IPS-18a (cell line): Measurements from ENCODE around the gene ZNF117.
"Not testable (repeated sequence)": the region's sequence is repeated elsewhere in the genome, so short reads cannot be mapped to it uniquely, and the experiment has no call there.

Experiments used
- H3K27ac ChIP-seq: one replicate; pipeline ENCODE4 v1.5.1; 2013; ENCODE audit warnings: low read length
- H3K27me3 ChIP-seq: one replicate; pipeline ENCODE4 v1.6.1; 2013; ENCODE audit warnings: mild to moderate bottlenecking, low read length; ENCODE audit not compliant: control insufficient read depth, insufficient read depth
- H3K36me3 ChIP-seq: one replicate; pipeline ENCODE4 v1.6.1; 2013; ENCODE audit warnings: low read depth, low read length; ENCODE audit not compliant: control insufficient read depth
- H3K4me1 ChIP-seq: one replicate; pipeline ENCODE4 v1.6.1; 2013; ENCODE audit warnings: low read depth, low read length; ENCODE audit not compliant: control insufficient read depth
- H3K4me3 ChIP-seq: one replicate; pipeline ENCODE4 v1.5.1; 2013; ENCODE audit warnings: low read length
- H3K9ac ChIP-seq: one replicate; pipeline ENCODE4 v1.6.1; 2013; ENCODE audit warnings: mild to moderate bottlenecking, low read length, moderate library complexity
- H3K9me3 ChIP-seq: one replicate; pipeline ENCODE4 v1.6.1; 2013; ENCODE audit warnings: low read depth, low read length; ENCODE audit not compliant: control insufficient read depth

Gene ZNF117

DNA sequence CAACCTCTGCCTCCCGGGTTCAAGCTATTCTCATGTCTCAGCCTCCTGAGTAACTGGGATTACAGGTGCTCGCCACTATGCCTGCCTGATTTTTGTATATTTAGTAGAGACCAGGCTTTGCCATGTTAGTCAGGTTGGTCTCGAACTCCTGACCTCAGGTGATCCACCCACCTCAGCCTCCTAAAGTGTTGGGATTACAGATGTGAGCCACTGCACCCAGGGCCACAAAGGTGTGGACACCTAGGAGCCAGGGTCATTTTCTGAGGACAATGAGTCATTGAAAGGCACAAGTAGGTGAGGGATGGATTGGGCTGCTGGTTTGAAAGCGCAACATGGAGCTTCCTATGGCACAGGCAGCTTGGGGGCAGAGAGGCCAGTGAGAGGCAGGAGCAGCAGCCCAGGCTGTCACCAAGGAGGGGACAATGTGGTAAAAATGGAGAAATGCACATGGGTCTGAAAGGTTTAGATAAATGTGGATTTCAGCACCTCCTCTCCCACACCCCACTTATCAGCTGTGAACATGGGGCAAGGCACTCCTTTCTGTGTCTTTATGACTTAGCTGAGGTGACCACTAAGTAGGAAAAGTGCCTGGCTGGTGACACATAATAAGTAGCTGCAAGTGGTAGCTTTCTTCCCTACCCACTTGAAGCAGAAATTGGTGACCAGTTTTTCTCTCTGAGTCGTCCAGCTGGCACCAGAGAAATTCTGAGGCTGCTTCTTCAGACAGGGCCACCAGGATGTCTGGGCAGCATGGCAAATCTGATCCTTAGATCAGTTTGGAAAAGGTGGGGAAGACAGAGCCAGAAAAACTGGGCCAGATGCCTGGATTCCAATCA lies 46.0 kb downstream of the ZNF117 start:
- not testable (repeated sequence) for H3K27ac ChIP-seq, H3K4me3 ChIP-seq, H3K9ac ChIP-seq, H3K4me1 ChIP-seq, H3K36me3 ChIP-seq, H3K9me3 ChIP-seq
- peaks cover 26% of the 10 kb centered on the region for H3K27me3 ChIP-seq

DNA sequence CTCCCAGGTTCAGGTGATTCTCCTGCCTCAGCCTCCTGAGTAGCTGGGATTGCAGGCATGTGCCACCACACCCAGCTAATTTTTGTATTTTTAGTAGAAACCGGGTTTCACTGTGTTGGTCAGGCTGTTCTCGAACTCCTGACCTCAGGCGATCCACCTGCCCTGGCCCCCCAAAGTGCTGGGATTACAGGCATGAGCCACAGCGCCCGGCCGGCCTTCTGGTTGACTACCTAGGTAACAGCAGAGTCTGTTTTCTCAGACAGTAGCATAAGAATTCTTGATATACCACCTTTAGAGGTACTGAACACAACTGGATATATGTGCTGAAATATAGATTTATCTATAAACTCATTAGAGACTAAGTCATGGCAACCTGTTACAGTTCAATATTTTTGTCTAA lies 50.8 kb downstream of the ZNF117 start:
- not testable (repeated sequence) for H3K9me3 ChIP-seq

DNA sequence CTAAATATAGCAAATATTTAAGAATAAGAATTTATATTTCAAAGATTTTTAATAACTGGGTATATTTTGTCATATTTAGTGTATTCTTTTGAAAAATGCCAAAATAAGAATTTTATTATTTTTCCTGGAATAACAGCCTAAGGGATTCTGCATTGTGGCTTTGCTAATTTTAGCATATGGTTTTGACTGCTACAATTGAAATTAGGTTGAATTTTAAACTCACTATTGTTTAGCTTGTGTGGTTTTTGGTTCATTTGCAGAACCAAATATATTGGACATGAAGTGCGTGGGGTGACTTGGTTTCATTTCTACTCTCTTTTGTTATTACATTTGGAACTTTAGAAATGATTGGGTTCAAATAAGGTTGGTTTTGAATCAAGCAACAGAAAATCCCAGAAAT lies 52.3 kb downstream of the ZNF117 start:
- Histone ChIP-seq H3K4me3 (no peak overlapping the region), H3K9ac (no peak overlapping the region), H3K27ac (no peak overlapping the region), H3K9me3 (peaks cover 2% of the 10 kb centered on the region), H3K27me3 (no peaks in the 10 kb centered on the region), H3K4me1 (peaks cover 9% of the 10 kb centered on the region), H3K36me3 (no peaks in the 10 kb centered on the region)

More for the DNA sequence above, 50.8 kb downstream of the ZNF117 start:
- H3K4me1 ChIP-seq, H3K36me3 ChIP-seq, H3K4me3 ChIP-seq, H3K27me3 ChIP-seq, H3K9ac ChIP-seq, H3K27ac ChIP-seq: not testable (repeated sequence)

DNA sequence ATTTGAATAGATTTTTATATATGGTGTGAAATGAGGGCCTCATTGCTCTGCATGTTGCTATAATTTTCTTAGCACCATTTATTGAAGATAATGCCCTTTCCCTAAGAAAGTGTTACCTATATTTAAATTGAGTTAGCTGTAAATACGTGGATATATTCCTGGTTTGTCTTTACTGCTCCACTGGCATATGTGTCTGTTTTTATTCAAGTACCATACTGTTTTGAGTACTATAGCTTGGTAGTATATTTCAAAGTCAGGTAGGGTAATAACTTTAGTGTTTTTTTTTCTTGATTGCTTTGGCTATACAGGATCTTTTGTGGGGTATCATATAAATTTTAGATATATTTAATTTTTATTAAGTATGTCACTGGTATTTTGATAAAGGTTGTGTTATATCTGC lies 56.4 kb downstream of the ZNF117 start:
- Histone ChIP-seq H3K4me1 (peaks cover 9% of the 10 kb centered on the region), H3K4me3 (no peak overlapping the region), H3K27ac (no peak overlapping the region), H3K36me3 (no peaks in the 10 kb centered on the region), H3K27me3 (no peaks in the 10 kb centered on the region), H3K9ac (no peak overlapping the region), H3K9me3 (peaks cover 6% of the 10 kb centered on the region)

DNA sequence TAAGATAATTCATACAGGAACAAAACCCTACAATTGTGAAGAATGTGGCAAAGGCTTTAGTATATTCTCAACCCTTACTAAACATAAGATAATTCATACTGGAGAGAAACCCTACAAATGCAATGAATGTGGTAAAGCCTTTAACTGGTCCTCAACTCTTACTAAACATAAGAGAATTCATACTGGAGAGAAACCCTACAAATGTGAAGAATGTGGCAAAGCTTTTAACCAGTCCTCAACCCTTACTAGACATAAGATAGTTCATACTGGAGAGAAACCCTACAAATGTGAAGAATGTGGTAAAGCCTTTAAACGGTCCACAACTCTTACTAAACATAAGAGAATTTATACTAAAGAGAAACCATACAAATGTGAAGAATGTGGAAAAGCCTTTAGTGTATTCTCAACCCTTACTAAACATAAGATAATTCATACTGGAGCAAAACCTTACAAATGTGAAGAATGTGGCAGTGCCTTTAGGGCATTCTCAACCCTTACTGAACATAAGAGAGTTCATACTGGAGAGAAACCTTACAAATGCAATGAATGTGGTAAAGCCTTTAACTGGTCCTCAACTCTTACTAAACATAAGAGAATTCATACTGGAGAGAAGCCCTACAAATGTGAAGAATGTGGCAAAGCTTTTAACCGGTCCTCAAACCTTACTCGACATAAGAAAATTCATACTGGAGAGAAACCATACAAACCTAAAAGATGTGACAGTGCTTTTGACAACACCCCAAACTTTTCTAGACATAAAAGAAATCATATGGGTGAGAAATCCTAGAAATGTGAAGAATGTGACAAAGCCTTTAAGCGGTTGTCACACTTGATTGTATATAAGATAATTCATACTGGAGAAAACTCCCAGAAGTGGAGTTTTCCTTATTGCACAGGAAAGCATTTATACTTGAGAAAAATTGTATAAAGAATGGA lies 62.3 kb downstream of the ZNF117 start:
- Histone ChIP-seq H3K9me3 (peaks cover 34% of the 10 kb centered on the region), H3K36me3 (peaks cover 34% of the 10 kb centered on the region)
- not testable (repeated sequence) for H3K4me1 ChIP-seq, H3K27ac ChIP-seq, H3K4me3 ChIP-seq, H3K9ac ChIP-seq, H3K27me3 ChIP-seq
